KMS-11 (cell line): ENCODE measurements around the gene CASP3.

Source experiments
- H2AFZ ChIP-seq: fragments of 200-600 bp; sonication (generic); 2 replicates; pipeline ENCODE4 v1.6.1; 2016; ENCODE audit warnings: antibody characterized with exemption, mixed run types, low read depth
- H3K27ac ChIP-seq: fragments of 200-600 bp; sonication (generic); 2 replicates; pipeline ENCODE4 v1.6.1; 2016; ENCODE audit warnings: mild to moderate bottlenecking, mixed run types
- H3K27me3 ChIP-seq: fragments of 200-600 bp; sonication (generic); 2 replicates; pipeline ENCODE4 v1.6.1; 2017; ENCODE audit warnings: mild to moderate bottlenecking, low read depth, mixed run types, moderate library complexity; ENCODE audit not compliant: insufficient read depth
- H3K36me3 ChIP-seq: fragments of 200-600 bp; sonication (generic); 2 replicates; pipeline ENCODE4 v1.6.1; 2017; ENCODE audit warnings: mild to moderate bottlenecking, mixed run types; ENCODE audit not compliant: insufficient read depth
- H3K4me1 ChIP-seq: fragments of 200-600 bp; sonication (generic); 2 replicates; pipeline ENCODE4 v1.6.1; 2016; ENCODE audit warnings: mild to moderate bottlenecking, low read depth, mixed run types; ENCODE audit not compliant: poor library complexity, severe bottlenecking
- H3K4me2 ChIP-seq: fragments of 200-600 bp; sonication (generic); 2 replicates; pipeline ENCODE4 v1.7.0; 2016; ENCODE audit warnings: mild to moderate bottlenecking, mixed run types
- H3K4me3 ChIP-seq: fragments of 200-600 bp; sonication (generic); IDR thresholded peaks from 2 replicates; pipeline ENCODE4 v1.6.1; 2017; ENCODE audit warnings: low read depth, low read length, mixed read lengths; ENCODE audit not compliant: insufficient read depth
- H3K79me2 ChIP-seq: fragments of 200-600 bp; sonication (generic); 2 replicates; pipeline ENCODE4 v1.6.1; 2016; ENCODE audit warnings: low read depth, mixed run types; ENCODE audit not compliant: insufficient read depth
- H3K9ac ChIP-seq: fragments of 200-600 bp; sonication (generic); 2 replicates; pipeline ENCODE4 v1.6.1; 2016; ENCODE audit warnings: mild to moderate bottlenecking, mixed run types
- H4K20me1 ChIP-seq: fragments of 200-600 bp; sonication (generic); 2 replicates; pipeline ENCODE4 v1.6.1; 2016; ENCODE audit warnings: mild to moderate bottlenecking, mixed run types; ENCODE audit not compliant: insufficient read depth
- CTCF ChIP-seq: fragments of 200-600 bp; sonication (generic); conservative IDR thresholded peaks from 2 replicates; pipeline ENCODE4 v1.6.1; 2017; ENCODE audit warnings: low read depth, mild to moderate bottlenecking, antibody characterized with exemption, low read length, moderate library complexity, mixed read lengths

CASP3 gene

GRCh38 chr4:184588893-184589292, 60.4 kb downstream of the CASP3 start:
- Histone ChIP-seq H3K36me3 (no peaks in the 10 kb centered on the region), H3K27me3 (no peaks in the 10 kb centered on the region), H2AFZ (no peak overlapping the region), H3K4me2 (no peak overlapping the region), H3K9ac (no peak overlapping the region), H3K79me2 (no peaks in the 10 kb centered on the region), H3K4me1 (no peaks in the 10 kb centered on the region), H3K27ac (no peak overlapping the region), H3K4me3 (no peak overlapping the region), H4K20me1 (no peaks in the 10 kb centered on the region)
- no peak for TF ChIP-seq CTCF

GRCh38 chr4:184587701-184588100, 61.5 kb downstream of the CASP3 start:
- H3K4me2 ChIP-seq: no peak overlapping the region
- no peak overlapping the region for H3K9ac ChIP-seq
- no peaks in the 10 kb centered on the region for H3K4me1 ChIP-seq
- H3K79me2 ChIP-seq: no peaks in the 10 kb centered on the region
- H3K27me3 ChIP-seq: no peaks in the 10 kb centered on the region
- no peak overlapping the region for H3K27ac ChIP-seq
- no peak overlapping the region for H3K4me3 ChIP-seq
- no peaks in the 10 kb centered on the region for H3K36me3 ChIP-seq
- H2AFZ ChIP-seq: no peak overlapping the region
- no peak for TF ChIP-seq CTCF
- H4K20me1 ChIP-seq: no peaks in the 10 kb centered on the region

GRCh38 chr4:184587221-184587620, 62.0 kb downstream of the CASP3 start:
- no peaks in the 10 kb centered on the region for H3K27me3 ChIP-seq
- H3K79me2 ChIP-seq: no peaks in the 10 kb centered on the region
- no peak overlapping the region for H3K9ac ChIP-seq
- no peaks in the 10 kb centered on the region for H3K4me1 ChIP-seq
- H3K36me3 ChIP-seq: no peaks in the 10 kb centered on the region
- no peak for TF ChIP-seq CTCF
- H3K27ac ChIP-seq: no peak overlapping the region
- H3K4me3 ChIP-seq: no peak overlapping the region
- H2AFZ ChIP-seq: no peak overlapping the region
- H4K20me1 ChIP-seq: no peaks in the 10 kb centered on the region
- no peak overlapping the region for H3K4me2 ChIP-seq

- Histone ChIP-seq H3K36me3 (no peaks in the 10 kb centered on the region), H2AFZ (no peak overlapping the region), H3K79me2 (no peaks in the 10 kb centered on the region), H4K20me1 (no peaks in the 10 kb centered on the region), H3K27ac (no peak overlapping the region), H3K9ac (no peak overlapping the region), H3K4me3 (no peak overlapping the region), H3K4me1 (no peaks in the 10 kb centered on the region), H3K4me2 (no peak overlapping the region), H3K27me3 (no peaks in the 10 kb centered on the region)
- no peak for TF ChIP-seq CTCF
These were observed 65.3 kb downstream of the CASP3 start for GRCh38 chr4:184583738-184584502.
